Measurements from ENCODE around the gene HSF4.

The HSF4 gene

GRCh38 chr16:67163164-67163998, 1.2 kb upstream of the HSF4 start:
- TF ChIP-seq CTCF (IDR thresholded peaks at IDR 0.05; ENCODE audit: insufficient read depth, low read depth, low read length, missing control alignments) = no peak
- DNase-seq (ENCODE audit: low read depth) = peak; percentile 73
- H3K4me3 ChIP-seq (ENCODE audit: low read depth, low read length) = peak overlapping the region; percentile 39

GRCh38 chr16:67163999-67164558, 466 bp upstream of the HSF4 start:
- no peak for TF ChIP-seq CTCF (IDR thresholded peaks at IDR 0.05; ENCODE audit: insufficient read depth, low read depth, low read length, missing control alignments)
- peak overlapping the region; percentile 29; the same call in 1 of the 2 replicates for H3K4me3 ChIP-seq (ENCODE audit: low read depth, low read length)
- no peak for DNase-seq (ENCODE audit: low read depth)

GRCh38 chr16:67165121-67166078, 855 bp downstream of the HSF4 start:
- H3K4me3 ChIP-seq (ENCODE audit: low read depth, low read length) = no peak overlapping the region
- no peak for TF ChIP-seq CTCF (IDR thresholded peaks at IDR 0.05; ENCODE audit: insufficient read depth, low read depth, low read length, missing control alignments)

GRCh38 chr16:67166110-67166547, 1.6 kb downstream of the HSF4 start:
- no peak for TF ChIP-seq CTCF (IDR thresholded peaks at IDR 0.05; ENCODE audit: insufficient read depth, low read depth, low read length, missing control alignments)
- DNase-seq (ENCODE audit: low read depth) = no peak
- H3K4me3 ChIP-seq (ENCODE audit: low read depth, low read length) = no peak overlapping the region

More at GRCh38 chr16:67165121-67166078, 855 bp downstream of the HSF4 start:
- no peak for DNase-seq (ENCODE audit: low read depth)

GRCh38 chr16:67166598-67167168, 2.1 kb downstream of the HSF4 start:
- no peak for DNase-seq (ENCODE audit: low read depth)
- TF ChIP-seq CTCF (IDR thresholded peaks at IDR 0.05; ENCODE audit: insufficient read depth, low read depth, low read length, missing control alignments) = no peak
- H3K4me3 ChIP-seq (ENCODE audit: low read depth, low read length) = no peak overlapping the region

- no peak overlapping the region for H3K4me3 ChIP-seq (ENCODE audit: low read depth, low read length)
- DNase-seq (ENCODE audit: low read depth) = no peak
- no peak for TF ChIP-seq CTCF (IDR thresholded peaks at IDR 0.05; ENCODE audit: insufficient read depth, low read depth, low read length, missing control alignments)
Observed at GRCh38 chr16:67167588-67167987, 3.0 kb downstream of the HSF4 start.
